CD4-positive, alpha-beta T cell treated with Interleukin-6 at 100 ng/mL for 8 hours (primary cell): ENCODE results near the gene HMCN1.
"Not testable (repeated sequence)": the region's sequence is repeated elsewhere in the genome, so short reads cannot be mapped to it uniquely, and the experiment has no call there.

Source experiments
- DNase-seq: peaks from one replicate; pipeline ENCODE4 v3.0.0-alpha.2; 2020; ENCODE audit warnings: mixed read lengths, low spot score

HMCN1 gene

DNA sequence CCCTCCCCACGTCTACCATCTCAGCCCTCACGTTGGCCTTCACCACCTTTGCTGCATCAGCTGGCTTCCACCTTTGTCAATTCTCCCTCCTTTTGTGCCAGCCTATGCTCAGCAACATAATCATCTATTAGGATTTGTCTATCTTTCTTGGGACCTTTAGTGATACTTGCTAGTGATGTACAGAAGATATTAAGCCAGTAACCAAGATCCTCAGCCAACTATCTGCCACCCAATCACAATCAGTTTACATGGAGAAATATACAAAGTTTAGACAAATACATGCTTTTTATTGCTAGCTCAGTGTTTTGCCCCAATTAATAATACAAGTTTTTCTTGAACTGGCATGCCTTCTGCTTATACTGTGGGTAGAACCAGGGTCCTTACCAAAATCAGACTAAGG lies 468.6 kb downstream of the HMCN1 start:
- DNase-seq, result no peak

DNA sequence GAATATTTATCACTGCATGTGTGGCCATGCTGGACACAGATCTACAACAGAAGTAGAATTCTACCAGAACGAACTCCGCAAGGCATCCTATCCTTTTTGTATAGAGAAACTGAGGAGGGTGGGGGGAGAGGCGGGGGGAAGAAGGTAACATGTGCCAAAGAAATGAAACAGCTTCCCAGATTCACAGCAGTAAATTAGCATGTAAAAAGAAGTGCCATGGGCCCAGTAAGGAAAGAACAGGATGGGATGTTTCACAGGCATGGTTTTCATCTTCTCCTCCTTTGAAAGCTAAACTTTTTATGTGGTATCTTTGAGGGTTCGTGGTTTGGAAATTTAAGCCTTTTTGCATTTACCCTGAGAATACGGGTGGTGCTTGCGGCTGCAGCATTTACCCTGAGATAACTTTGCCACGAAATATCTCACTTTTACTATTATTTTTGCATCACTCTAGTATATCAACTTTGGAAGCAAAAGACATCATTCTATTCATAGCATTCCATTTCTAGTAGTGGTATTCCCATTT lies 471.9 kb downstream of the HMCN1 start:
- DNase-seq, result no peak

DNA sequence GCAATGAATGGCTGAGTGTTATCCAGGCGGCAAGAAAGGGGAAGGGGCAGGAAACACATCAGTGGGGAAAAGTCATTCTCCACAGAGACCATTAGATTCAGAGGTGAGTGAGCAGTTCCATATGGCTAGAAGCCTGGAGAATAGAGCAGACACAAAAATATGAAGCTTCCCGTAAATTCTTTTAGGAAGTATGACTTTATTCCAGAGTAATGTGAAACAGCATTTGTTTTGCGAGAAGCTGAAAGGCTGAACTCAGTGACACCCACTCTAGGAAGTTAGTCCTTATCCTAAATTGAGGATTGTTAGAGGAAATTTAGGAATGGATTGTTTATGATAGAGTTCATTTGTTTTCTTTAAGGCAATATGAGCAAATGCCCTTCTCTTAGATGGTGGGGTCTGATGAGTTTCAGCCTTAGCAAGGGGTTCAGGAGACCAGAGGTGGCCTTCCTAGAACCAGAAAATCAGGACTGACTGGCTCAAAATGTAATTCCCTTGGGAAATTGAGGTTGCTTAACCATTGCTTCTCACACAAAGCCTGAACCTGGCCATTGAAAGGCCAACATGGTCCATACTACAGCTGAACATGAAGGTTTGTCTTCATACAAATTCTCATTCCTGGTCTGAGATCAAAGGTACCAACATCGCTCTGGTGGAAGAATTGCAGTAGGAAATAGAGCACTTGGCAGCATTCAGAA lies 473.3 kb downstream of the HMCN1 start:
- DNase-seq, result no peak

DNA sequence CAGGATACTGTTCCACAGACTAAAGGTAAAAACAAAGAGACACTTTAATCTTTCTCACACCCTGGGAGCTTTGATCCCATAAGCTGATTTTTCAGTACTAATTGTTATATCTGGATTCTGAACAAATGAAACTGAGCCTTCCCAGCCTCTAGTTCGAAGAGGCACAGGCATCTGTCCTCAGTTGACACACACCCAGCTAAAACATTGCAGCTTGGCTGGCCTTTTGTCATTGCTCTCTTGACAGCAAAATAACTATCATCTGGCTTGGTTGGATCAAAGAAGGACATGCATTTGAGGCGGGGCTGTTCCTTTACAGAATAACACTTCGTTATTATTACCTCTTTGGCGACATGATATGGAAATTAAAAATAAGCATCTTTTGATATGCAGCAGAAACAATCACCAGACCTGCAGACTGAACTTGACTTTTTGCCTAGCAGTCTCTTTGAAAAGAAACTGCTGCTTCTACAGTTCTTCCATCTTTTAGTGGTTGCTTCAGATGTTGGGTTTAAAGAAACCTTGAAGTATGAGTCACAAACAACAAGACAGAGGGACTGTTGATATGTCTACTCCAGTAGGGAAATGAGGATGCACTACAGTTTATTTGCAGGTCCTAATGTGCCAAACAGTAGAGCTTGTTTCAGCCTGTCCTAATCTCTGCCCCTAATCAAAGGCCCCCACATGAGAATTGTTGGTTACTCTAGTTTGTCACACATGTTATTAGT lies 474.4 kb downstream of the HMCN1 start:
- DNase-seq, result no peak

DNA sequence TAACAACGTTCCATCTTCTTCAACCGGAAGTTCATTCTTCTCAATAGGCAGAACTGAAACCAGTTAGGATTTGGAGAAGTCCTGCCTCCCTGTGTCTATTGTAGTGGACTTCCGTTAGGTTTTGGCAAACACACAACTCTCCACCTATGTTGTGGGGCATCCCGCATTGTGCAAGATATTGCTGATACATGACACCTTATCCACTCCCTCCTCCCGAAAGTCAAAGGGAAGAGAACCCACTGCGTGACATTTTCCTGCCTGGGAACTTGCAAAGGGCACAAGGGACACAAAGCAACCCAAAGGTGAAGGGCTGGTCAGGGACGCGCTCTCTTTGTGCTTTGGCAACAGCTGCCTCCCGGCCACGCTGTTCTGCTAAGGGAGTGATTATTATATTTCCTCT lies 476.1 kb downstream of the HMCN1 start:
- no peak for DNase-seq

DNA sequence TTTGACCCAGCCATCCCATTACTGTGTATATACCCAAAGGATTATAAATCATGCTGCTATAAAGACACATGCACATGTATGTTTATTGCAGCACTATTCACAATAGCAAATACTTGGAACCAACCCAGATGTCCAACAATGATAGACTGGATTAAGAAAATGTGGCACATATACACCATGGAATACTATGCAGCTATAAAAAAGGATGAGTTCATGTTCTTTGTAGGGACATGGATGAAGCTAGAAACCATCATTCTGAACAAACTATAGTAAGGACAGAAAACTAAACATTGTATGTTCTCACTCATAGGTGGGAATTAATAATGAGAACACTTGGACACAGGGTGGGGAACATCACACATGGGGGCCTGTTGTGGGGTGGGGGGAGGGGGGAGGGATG lies 477.4 kb downstream of the HMCN1 start:
- not testable (repeated sequence) for DNase-seq

DNA sequence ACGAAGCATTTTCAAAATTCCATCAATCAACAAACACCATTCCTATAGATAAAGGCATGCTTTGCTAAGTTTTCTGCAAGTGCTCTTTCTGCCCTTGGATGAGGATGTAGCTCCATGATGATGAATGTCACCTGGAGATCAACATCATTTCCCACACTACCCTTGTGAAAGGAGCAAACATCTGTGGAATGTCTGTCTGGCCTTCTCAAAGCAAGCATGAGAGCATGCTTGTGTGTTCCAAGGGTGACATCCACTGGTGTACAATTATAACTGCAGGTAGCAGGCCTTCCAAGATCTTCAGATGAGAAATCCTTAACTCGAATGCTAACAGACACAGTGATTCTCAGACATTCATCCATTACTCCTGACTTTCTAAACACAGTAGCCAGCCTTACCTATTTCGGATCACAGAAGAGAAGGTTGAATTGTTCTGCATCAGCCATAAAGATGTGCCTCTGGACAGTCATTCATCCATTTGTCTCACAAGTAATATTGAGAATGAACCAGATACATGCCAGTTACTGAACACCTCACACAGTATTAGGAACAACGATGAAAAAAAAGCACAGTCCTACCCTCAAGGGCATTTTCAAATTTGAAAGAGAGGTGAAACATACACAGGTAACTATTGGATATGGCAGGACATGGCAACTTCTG lies 478.5 kb downstream of the HMCN1 start:
- DNase-seq, result no peak

DNA sequence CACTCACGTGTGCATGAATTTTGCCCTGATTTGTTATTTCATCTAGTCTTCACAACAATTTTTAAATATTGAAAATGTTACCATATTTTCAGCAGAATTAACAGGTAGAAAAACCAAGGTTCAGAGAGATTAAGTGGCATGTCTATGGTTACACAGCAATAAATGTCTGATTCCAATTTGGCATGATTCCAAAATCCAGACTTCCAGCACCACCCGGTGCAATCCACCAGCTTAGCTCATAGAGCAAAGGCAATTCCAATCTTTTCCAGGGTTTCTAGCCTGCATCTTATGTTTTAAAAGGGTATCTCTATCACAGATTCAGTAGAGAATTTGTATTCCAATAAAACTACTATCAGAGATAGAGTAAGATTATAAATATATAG lies 479.0 kb downstream of the HMCN1 start:
- DNase-seq, result no peak

DNA sequence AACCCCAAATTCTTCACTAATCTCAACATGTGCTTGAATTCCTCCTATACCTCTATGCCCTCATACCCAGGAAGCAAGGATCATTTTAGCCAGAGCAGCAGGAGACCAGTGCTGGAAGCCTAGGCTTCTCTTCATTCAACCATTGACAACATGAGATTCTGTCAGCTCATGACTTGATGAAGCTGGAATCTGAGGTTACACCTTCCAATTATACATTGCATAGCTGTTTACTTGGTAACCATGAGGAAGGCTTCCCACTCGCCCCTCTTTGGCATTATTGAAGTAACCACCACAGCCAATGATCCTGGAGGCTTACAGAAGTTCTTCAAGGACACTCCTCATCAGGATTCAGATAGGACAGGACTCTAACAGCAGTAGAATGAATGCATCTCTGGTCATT lies 480.6 kb downstream of the HMCN1 start:
- no peak for DNase-seq

DNA sequence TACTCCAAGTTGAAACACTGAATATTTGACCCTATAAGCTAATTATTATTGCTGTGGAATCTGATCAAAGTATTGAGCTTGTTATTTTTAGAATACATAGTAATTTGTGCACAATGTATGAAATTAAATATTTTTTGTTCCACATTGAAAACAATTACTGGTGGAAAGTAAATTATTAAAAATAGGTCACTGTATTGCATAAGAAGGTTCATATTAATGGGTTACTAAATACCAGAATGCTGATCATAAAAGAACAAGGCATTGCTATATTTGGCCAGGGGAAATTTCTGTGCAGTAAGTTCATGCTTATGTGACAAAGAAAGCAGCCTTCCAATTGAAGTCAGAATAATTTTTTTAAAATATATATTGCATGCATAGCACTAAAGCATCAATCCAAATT lies 481.4 kb downstream of the HMCN1 start:
- DNase-seq, result no peak

DNA sequence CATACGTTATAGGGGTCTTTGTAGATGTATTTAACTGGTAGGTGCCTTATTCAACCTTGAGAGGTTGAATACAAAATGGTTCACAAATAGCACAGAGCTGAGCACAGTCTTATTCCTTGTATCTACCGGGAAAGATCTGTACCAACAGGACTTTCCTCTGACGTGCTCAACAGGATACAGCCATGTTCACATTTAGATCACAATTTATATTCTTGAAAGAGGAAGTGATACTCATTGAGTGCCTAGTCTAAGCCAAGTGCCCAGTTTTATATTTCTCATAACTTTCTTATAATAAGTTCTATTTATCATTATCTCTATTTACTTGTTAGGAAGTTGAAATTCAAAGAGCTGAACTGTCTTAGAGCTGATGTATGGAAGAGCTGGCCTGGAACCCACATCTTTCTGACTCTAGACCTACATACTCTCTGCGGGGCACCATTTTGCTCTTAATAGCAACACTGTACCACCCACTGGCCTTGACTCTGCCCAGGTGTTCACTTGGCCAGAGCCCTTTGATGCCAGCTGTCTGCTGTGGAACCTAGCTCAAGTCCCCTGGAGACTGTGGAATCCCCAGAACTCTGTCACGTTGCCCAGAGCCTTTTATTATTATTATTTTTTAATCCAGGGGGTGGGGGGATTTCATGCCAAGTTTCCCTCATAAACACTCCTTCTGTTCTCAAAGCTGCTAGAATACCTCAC lies 484.6 kb downstream of the HMCN1 start:
- DNase-seq, result no peak

DNA sequence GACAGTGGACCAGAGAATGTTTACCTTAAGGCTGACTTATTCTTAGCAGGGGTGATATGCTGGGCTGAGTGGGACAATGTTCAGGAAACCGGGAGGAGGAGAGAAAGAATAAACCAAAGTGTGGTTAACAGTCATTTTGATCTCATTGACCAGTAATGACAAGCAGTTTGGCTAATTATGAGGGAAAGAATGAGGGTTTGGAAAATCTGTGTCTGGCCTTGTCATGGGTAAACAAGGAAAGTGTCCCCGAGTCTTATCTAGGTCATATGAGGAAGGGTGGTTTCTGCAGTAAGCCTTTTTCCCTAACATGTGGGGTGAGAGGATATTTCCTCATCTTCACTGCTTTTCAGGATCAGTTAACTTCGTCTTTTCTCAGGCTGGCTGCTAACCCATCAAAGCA lies 485.9 kb downstream of the HMCN1 start:
- no peak for DNase-seq

DNA sequence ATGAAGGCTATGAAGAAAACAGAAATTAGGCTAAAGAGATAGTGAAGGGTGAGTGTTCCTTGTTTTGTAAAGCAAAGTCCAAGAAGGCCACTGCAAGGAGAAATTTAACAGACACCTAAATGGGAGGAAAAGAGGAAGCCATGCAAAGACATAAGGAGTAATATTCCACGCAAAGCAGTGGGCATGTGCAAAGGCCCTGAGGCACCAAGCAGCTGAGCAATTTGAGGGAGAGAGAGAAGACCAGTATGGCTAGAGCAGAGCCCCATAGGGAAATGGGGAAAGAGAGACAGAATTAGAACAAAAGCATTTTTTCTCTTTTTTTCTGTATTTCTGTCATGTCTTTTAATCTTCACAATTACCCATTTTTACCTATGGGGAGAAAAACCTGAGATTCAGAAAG lies 486.7 kb downstream of the HMCN1 start:
- no peak for DNase-seq

DNA sequence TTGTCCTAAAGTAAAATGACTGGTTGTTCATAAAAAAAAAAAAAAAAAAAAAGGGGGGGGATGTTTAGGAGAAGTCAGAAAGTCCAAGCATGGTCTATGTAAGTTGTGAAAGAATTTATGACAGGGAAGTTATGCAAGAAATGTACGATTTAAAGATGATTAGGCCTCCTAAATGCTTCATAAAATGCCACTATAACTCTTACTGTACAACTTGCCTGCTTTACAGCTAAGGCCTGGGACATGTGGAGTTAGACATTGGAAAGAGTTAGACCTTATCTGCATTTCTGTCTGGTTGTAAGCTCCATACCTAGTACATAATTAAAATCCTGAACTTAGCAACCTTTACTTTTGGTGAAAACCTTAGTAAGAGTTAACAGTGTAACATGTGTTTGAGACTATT lies 490.9 kb downstream of the HMCN1 start:
- DNase-seq, result no peak

DNA sequence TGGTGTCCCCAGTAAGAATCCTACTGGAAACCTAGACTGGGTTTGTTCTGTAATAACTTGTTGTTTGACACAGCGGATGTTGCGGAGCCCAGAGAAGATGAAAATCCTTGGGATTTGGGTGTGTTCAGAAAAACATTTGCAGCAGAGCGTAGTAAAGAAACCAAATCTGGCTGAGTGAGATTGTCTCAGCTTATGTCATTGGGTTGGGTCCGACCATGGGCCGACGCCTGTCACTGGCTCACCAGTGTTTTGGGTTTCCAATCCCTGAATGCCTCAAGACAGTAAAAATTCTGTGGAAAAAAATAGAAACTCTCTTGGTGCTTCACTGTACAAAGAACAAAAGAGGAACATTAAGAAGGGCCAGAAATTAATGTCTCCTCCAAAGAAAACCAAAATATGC lies 494.6 kb downstream of the HMCN1 start:
- DNase-seq, result no peak

DNA sequence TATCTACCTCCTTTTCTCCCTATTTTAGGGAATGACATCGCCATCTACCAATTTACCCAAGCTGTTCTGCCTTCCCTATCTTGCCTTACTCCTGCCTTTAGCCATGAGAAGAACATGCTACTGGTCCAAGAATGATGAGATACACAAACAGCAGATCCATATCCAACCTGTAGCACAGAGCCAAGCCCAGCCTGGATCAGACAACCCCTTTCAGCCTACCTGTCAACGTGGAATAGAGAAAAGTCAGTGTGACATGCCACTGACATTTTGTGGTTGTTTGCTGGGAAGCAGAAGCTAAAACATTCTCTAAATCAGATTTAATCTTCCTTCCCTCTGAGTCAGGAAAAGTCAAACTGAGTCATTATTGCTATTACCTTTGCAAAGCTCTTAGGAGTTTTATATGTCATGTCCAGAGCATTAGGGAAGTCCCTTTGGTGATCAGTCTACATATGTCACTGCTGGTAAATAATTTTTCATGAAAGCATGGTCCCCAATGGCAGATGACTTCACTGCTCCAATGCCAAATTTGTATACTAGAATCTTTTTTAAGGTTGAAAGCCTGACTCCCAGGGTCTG lies 497.8 kb downstream of the HMCN1 start:
- DNase-seq, result no peak

DNA sequence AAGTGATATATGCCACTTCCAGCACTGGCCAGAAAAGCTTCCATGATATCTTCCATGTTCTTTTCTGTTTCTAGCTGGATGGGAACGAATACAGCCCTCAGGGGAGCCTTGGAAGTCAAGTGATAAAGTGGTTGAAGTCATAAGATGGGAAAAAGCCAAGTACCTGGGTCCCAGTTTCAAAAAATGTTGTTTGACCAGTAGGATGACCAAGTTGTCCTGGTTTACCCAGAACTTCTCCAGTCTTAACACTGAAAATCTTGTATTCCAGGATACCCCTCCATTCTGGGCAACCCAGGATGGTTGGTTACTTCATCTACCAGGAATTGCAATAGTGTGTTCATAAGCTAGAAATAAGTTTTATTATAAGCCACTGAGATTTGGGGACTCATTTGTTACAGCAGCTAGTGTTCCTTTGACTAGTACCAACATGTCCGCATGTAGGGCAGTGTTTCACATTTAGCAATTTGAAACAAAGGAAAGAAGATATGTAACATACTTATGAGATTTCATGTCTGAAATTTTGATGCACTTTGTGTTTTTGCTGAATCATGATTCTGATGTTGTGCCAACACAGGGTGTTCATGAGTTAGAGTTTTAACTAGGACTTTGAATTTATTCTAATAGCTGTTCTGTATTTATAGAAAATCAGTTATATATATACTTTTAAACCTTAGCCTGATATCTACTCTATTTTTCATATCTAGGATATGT lies 500.9 kb downstream of the HMCN1 start:
- no peak for DNase-seq

DNA sequence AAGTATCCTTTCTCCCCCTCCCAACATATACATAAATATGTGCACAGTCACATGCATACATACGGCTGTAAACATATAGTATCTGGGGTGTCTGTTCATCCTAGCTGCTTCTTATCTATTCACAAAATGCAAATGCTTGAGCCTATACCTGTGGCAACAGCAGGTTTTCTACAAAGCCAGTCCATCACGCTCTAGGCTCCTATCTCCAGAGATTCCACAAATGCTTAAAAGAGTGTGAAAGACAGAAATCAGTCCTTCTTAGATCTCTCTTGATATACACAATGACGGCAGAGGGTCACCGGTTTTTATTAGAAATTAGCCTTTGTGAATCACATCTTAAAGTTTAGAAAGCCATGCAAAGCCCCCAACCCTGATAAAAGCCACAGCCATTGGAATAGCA lies 501.5 kb downstream of the HMCN1 start:
- DNase-seq, result no peak

DNA sequence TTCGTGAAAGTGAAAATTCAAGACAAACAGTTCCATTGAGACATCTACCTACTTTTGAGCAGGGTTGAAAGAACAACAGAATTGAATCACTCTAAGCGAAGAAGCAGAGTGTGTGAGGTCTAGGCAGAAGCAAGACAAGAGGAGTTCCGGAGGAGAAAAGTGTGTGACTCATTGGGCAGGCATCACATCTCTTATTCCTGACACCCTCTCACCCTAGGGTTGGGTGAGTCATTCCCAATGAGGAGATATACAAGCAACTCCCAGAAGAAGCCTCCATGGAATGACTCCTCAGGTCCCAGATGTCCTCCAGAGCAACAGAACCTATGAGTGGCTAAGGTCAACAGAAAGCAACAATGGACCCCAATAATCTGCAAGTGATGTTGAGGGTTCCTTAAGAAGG lies 502.7 kb downstream of the HMCN1 start:
- no peak for DNase-seq

DNA sequence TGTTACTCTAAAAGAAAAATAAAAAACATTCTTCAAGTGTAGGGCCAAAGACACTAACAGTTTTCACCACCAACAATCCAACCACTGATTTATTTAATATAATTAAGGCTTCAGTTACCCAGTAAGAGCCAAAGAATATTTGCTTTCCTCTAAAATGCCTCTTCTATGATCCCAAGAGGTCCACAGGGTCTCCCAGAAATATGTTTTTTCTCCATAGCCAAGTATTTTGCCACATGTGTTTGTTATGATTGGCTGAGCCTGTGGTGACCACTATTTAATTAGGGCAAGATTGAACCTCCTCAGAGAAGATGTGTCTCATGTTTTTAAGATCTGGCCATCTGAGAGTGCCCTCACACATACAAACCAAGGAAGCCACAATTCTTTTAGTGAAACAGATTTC lies 505.0 kb downstream of the HMCN1 start:
- no peak for DNase-seq

DNA sequence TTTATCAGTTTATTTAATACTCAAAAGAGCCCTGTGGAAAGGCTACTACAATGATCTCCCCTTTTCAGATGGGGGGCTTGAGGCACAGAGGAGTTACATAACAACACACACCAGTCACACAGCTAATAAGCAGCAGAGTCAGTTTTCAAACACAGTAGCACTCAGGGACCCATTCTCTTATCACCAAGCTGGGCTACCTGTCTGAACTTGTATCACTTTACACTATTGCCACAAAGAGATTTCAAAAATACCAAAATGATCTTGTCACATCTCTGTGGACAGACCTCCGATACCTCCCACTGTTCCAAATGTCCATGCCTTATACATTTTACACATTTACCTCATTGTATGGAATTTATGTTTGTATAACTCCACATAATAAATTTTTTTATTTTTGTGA lies 506.2 kb downstream of the HMCN1 start:
- DNase-seq, result no peak
